Cerebellar nuclear complex (tissue), 1 donor: ENCODE measurements around the gene C1orf94.
"Not testable (repeated sequence)": the region's sequence is repeated elsewhere in the genome, so short reads cannot be mapped to it uniquely, and the experiment has no call there.

ENCODE experiments used
- DNase-seq, 2 experiments: peaks; one replicate each; lab custom pipeline; 2025; lab: John Stamatoyannopoulos, UW

Gene C1orf94

GRCh38 chr1:34164771-34165391 lies 11.8 kb upstream of the C1orf94 start, which contains the start of gene CSMD2:
Gene CSMD2 (minus strand): TSS chr1:34165230. CDS start chr1:34165097, 133 bp downstream.
- DNase-seq = no peak

DNA sequence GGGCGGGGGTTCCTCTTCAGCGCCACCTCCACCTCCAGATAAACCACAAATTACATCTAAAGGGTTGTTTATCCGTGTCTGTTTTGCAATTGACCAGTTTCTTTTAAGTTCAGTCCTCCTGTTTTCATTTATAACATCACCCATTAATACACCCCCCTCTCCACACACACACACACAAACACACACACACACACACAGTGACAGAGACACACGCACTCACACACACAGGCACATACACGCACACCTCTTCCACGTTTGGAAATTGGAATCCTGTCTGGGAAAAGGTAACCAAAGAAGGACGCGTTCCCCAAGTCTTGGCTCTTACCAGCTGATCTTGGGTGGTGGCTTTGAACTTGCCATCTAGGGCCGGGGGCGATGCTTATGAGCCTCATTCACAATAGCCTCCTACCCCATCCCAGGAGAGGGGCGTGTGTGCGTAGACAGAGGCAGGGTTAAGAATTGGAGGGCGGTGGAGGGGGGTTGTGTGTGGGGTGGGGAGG lies 11.2 kb upstream of the C1orf94 start:
- no peak for DNase-seq

GRCh38 chr1:34166191-34166624 lies 10.5 kb upstream of the C1orf94 start:
- DNase-seq = no peak

GRCh38 chr1:34166625-34167361 lies 9.9 kb upstream of the C1orf94 start:
- DNase-seq = no peak

DNA sequence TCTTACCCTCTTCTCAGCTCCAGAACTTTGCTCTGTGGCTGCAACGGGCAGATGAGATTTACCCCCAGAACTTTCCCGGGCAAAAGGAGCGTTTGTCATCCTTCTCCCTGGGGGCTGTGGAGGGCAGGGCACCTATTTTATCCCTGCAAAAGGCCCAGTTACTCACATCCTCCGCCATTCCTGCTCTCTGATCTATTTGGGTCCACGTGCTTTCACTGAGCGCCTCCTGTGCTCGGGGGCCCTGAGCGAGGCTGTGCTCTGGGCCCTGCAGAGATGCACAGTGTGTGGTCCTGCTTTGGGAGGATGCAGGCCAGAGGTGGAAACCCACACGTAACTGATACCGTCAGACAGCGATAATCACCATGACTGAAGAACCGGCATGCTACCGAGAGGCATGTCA lies 9.3 kb upstream of the C1orf94 start:
- DNase-seq = no peak

GRCh38 chr1:34175744-34176143 lies 963 bp upstream of the C1orf94 start:
- no peak for DNase-seq

GRCh38 chr1:34178072-34178471 lies 1.4 kb downstream of the C1orf94 start:
- DNase-seq = no peak

DNA sequence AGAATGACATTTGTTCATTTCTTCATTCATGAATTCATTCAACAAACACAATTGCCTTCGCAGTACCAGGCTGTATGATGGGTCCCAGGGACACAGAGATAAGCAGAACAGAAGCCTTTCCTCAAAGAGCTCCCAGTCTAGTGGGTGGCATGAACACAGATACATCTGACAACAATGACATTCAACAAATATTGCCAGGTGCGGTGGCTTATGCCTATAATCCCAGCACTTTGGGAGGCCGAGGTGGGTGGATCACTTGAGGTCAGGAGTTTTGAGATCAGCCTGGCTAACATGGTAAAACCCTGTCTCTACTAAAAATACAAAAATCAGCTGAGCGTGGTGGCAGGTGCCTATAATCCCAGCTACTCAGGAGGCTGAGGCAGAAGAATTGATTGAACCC lies 6.7 kb downstream of the C1orf94 start:
- not testable (repeated sequence) for DNase-seq

DNA sequence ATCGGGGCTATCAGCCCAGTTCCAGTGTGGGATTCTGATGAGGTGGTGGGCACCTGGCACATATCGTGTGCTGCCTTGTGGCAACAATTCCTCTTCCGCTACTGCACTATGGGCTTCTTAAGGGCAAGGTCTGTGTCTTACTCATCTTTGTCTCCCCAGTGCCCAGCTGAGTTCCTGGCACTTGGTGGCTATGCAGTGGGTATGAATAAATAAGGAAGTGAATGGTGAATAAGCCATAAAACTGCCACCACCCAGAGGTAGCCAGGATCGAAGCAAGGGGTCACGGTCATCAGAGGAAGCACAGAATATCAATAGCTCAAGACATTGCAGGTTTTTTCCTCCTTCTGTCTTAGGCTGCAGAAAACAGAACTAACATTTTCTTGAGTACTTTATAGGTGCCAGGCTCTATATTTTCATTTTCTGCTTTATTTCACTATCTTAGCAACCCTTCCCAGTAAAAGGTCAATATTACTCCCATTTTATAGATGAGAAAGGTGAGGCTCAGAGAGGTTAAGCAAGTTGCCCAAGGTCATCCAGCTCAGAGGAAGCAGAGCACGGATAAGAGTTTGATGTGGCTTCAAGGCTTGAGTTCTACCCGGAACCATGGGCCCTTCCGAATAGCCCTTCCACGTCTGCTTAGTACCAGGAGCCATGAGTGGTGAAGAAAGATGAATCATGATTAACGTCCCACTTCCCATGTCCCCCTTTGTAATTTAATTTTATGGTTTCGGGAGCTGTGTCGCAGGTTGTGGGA lies 10.2 kb downstream of the C1orf94 start:
- no peak for DNase-seq

- no peak for DNase-seq
Measured at GRCh38 chr1:34188418-34188817, 11.7 kb downstream of the C1orf94 start.

- DNase-seq = no peak
Measured at GRCh38 chr1:34188985-34189384, 12.3 kb downstream of the C1orf94 start.

GRCh38 chr1:34190692-34191091 lies 14.0 kb downstream of the C1orf94 start:
- no peak for DNase-seq

DNA sequence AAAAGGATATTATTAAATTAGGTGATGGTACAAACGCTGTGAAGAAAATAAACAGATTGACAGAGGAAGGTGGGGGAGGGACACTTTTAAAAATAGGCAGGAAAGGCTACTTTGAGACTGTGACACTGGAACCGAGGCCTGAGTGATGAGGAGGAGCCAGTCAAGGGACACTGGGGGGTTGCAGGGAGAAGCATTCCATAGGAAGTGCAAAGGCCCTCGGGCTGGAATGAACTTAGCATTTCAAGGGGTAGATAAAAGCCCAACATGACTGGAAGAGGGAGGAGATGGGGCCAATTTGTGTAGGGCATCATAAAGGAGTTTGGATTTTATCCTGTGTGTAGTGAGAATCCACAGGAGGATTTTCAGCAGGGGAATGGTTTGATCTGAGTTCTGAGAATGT lies 15.9 kb downstream of the C1orf94 start:
- DNase-seq = no peak

DNA sequence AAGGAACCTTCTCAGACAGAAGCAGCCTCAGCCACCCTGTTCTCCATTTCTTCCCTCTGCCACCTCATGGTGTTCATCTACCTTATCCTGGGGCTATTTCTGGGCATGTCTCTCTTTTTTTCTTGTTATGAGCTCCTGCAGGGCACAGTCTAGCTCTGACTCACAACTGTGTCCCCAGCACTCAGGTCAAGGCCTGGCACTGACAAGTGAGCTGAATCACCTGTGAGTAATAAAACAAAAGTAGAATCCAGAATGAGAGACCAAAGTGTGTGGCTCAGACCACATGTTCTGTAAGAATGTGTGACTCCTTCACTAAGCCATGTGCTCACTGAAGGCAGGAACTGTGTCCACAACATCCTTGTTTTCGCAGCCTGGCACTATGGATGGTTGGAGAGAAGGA lies 23.2 kb downstream of the C1orf94 start:
- DNase-seq = no peak

- DNase-seq = no peak
Measured at GRCh38 chr1:34212673-34213072, 36.0 kb downstream of the C1orf94 start.

DNA sequence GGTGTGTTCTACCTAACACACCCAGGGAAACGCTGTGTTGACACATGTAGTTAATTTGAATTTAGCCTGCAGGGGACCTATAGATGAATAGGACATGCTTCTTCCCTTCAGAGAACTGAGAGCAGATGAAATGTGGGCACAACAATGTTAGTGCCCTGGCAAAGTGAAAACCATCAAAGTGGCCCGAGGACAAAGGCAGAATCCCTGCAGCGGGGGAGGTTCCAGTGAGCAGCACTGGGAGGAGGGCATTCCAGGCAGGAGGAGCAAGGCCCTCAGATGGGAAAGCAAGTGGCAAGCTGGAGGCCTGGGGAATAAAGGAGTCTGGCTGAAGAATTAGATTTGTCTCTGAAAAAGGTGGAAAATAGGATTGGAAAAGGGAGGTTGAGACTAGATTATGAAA lies 37.2 kb downstream of the C1orf94 start:
- no peak for DNase-seq

- no peak for DNase-seq
Measured at GRCh38 chr1:34231441-34231840, 54.7 kb downstream of the C1orf94 start.

DNA sequence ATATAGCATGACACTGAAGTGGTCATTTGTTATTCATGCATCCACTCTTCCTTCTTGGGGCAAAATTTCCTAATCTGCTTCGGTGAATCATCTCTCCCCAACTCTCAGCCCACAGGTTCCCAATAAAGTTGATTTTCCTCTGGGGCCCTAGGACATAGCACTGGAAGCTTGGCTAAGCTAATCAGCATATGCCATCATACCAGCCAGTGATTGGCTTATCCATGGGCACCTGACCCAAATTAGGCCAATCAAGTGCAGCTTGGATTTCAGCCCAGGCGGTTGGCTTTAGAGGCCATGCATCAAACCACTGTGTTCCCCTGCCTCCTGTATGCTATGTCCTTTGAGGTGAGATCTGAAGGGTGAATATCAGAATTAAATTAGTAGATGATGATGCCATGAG lies 58.9 kb downstream of the C1orf94 start:
- DNase-seq = no peak

DNA sequence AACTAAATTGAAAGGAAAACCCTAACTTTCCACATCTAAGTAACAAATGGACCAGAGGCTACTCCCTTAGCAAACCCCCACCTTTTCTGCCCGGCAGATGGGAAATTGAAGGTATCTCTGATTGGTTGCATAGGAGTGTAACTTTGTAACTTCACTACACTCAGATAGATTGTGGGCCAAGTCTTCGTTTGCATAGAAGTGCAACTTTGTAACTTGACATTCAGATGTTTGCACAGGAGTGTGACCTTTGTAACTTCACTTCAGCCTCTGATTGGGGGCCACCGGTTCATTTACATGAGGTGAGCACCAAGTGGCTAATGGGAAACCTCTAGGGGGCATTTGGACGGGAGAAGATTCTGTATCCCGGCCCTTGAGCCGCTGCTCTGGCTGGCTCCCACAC lies 59.4 kb downstream of the C1orf94 start:
- no peak for DNase-seq

GRCh38 chr1:34237151-34237815 lies 60.6 kb downstream of the C1orf94 start:
- no peak for DNase-seq

DNA sequence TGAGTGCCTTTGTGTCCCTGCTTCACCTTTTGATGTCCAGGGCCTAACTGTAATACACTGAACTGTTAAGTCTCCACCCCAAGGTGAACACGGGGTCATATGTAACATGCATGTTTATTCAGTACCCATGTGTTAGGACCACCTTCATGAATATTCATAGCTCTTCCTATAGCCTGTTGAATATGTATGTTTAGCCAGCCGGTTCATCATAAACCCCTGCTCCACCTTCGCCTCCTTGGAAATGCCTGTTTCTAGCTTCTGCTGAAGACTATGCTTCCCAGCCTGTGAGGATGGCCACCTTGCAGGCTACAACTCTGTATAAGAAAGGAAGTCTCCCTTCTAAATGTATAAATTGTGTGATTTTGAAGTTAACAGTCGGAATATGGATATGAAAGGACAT lies 69.3 kb downstream of the C1orf94 start:
- no peak for DNase-seq

GRCh38 chr1:34250342-34250741 lies 73.6 kb downstream of the C1orf94 start:
- DNase-seq = no peak
